SU-DHL-6 (cell line): ENCODE results near the gene RAB39A.

Experiments
- H2AFZ ChIP-seq: fragments of 200-600 bp; sonication (generic); 2 replicates; pipeline ENCODE4 v1.6.1; 2014; ENCODE audit warnings: low read depth, mild to moderate bottlenecking, moderate library complexity, mixed read lengths, antibody characterized with exemption, low read length; ENCODE audit not compliant: severe bottlenecking
- H3F3A ChIP-seq: fragments of 200-600 bp; shearing (Covaris generic); 2 replicates; pipeline ENCODE4 v1.6.0; 2016; ENCODE audit warnings: antibody characterized with exemption, mild to moderate bottlenecking; ENCODE audit not compliant: insufficient read depth
- H3K27ac ChIP-seq: fragments of 200-600 bp; sonication (generic); 2 replicates; pipeline ENCODE4 v1.5.1; 2016; ENCODE audit warnings: low read depth, mild to moderate bottlenecking, low read length, moderate library complexity, mixed read lengths
- H3K27me3 ChIP-seq: fragments of 200-600 bp; sonication (generic), shearing (Covaris generic); 2 replicates; pipeline ENCODE4 v1.6.0; 2014; ENCODE audit warnings: mild to moderate bottlenecking, low read length
- H3K36me3 ChIP-seq: fragments of 200-600 bp; sonication (generic); 2 replicates; pipeline ENCODE4 v1.6.1; 2014; ENCODE audit warnings: mild to moderate bottlenecking, low read length, mixed read lengths
- H3K4me2 ChIP-seq: fragments of 300-600, 200-600 bp; shearing (Covaris generic), sonication (generic); 2 replicates; pipeline ENCODE4 v1.6.0; 2014; ENCODE audit warnings: low read length, low read depth, mild to moderate bottlenecking; ENCODE audit not compliant: poor library complexity, severe bottlenecking
- H3K4me3 ChIP-seq: fragments of 200-600 bp; sonication (generic); 2 replicates; pipeline ENCODE4 v1.5.1; 2014; ENCODE audit warnings: antibody characterized with exemption, low read length, mild to moderate bottlenecking, mixed read lengths; ENCODE audit not compliant: insufficient read depth, poor library complexity, severe bottlenecking
- H3K79me2 ChIP-seq: fragments of 200-600 bp; sonication (generic); 2 replicates; pipeline ENCODE4 v1.6.1; 2014; ENCODE audit warnings: mild to moderate bottlenecking, low read length, moderate library complexity; ENCODE audit not compliant: insufficient read depth
- H3K9ac ChIP-seq: fragments of 200-600 bp; sonication (generic); 2 replicates; pipeline ENCODE4 v1.7.0; 2014; ENCODE audit warnings: mild to moderate bottlenecking, low read length
- H3K9me2 ChIP-seq: fragments of 200-600 bp; sonication (generic); replicated peaks from 2 replicates; pipeline ENCODE4 v1.6.1; 2014; ENCODE audit warnings: low read length; ENCODE audit not compliant: insufficient read depth
- H3K9me3 ChIP-seq: fragments of 200-600 bp; sonication (generic); 2 replicates; pipeline ENCODE4 v1.6.1; 2014; ENCODE audit warnings: low read length, mixed read lengths; ENCODE audit not compliant: insufficient read depth
- H4K20me1 ChIP-seq: fragments of 200-600 bp; sonication (generic); 2 replicates; pipeline ENCODE4 v1.6.1; 2014; ENCODE audit warnings: low read depth, mild to moderate bottlenecking, antibody characterized with exemption, low read length, moderate library complexity, mixed read lengths
- EZH2phosphoT487 ChIP-seq: fragments of 200-600 bp; sonication (generic), shearing (Covaris generic); conservative IDR thresholded peaks from 2 replicates; pipeline ENCODE4 v1.6.1; 2018; ENCODE audit warnings: mild to moderate bottlenecking, antibody characterized with exemption, low read length, moderate library complexity, mixed read lengths
- TF ChIP-seq, protein P1 (sequence below): fragments of 200-600 bp; sonication (generic); IDR thresholded peaks from one replicate; pipeline ENCODE4 v1.5.1; 2017; ENCODE audit warnings: antibody characterized with exemption, mild to moderate bottlenecking, low read length, moderate library complexity; ENCODE audit not compliant: insufficient read depth, poor library complexity, severe bottlenecking

RAB39A gene

DNA sequence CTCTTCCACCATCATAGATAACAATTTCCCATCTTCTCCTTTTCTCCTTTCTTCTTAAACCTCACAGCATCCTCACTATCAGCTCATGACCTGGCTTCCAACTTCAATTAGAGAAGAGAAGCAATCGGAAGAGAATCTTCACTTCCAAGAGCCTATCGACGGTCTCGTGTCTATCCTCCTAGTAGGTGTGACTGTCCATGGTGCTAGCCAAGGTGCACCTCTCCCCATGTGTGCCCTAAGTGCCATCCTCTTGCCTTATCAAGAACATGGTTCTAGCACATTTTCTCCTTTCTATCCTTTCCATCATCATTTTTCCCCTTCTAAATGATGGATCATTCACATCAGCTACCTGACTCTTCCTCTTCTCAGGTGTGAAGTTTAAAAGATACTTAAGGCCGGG is 75.4 kb downstream of the RAB39A start:
- Histone ChIP-seq H3F3A (peaks cover 4% of the 10 kb centered on the region; the same call in 1 of the 2 replicates), H3K36me3 (no peaks in the 10 kb centered on the region), H3K4me2 (no peak overlapping the region), H3K9me3 (no peaks in the 10 kb centered on the region), H3K27ac (no peak overlapping the region), H3K9ac (no peak overlapping the region), H3K9me2 (no peaks in the 10 kb centered on the region), H2AFZ (no peak overlapping the region), H3K79me2 (no peaks in the 10 kb centered on the region), H3K27me3 (no peaks in the 10 kb centered on the region), H3K4me3 (no peak overlapping the region), H4K20me1 (no peaks in the 10 kb centered on the region)
- TF ChIP-seq, protein P1, sequence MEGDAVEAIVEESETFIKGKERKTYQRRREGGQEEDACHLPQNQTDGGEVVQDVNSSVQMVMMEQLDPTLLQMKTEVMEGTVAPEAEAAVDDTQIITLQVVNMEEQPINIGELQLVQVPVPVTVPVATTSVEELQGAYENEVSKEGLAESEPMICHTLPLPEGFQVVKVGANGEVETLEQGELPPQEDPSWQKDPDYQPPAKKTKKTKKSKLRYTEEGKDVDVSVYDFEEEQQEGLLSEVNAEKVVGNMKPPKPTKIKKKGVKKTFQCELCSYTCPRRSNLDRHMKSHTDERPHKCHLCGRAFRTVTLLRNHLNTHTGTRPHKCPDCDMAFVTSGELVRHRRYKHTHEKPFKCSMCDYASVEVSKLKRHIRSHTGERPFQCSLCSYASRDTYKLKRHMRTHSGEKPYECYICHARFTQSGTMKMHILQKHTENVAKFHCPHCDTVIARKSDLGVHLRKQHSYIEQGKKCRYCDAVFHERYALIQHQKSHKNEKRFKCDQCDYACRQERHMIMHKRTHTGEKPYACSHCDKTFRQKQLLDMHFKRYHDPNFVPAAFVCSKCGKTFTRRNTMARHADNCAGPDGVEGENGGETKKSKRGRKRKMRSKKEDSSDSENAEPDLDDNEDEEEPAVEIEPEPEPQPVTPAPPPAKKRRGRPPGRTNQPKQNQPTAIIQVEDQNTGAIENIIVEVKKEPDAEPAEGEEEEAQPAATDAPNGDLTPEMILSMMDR: no peak
- no peak for TF ChIP-seq EZH2phosphoT487

DNA sequence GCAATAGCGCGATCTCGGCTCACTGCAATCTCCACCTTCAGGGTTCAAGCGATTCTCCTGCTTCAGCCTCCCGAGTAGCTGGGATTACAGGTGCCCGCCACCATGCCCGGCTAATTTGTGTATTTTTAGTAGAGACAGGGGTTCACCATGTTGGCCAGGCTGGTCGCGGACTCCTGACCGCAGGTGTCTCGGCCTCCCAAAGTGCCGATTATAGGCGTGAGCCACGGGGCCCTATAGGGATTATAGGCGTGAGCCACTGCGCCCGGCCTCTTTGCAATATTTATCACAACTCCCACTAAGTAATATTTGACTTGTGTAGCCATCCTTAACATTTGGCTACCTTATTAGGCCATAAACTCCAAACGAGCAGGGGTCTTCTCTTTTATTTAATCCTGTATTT is 79.6 kb downstream of the RAB39A start:
- Histone ChIP-seq H3K36me3 (no peaks in the 10 kb centered on the region), H3K9me3 (no peaks in the 10 kb centered on the region), H3K9ac (no peak overlapping the region), H3K4me3 (no peak overlapping the region), H3K27me3 (no peaks in the 10 kb centered on the region), H3F3A (peaks cover 4% of the 10 kb centered on the region; the same call in 1 of the 2 replicates), H3K9me2 (no peaks in the 10 kb centered on the region), H3K27ac (no peak overlapping the region), H4K20me1 (0 out of 2 replicates have a peak, but pooled peaks cover 5% of the 10 kb centered on the region), H3K79me2 (peaks cover 40% of the 10 kb centered on the region), H3K4me2 (peak overlapping the region; percentile 86), H2AFZ (no peak overlapping the region)
- no peak for TF ChIP-seq EZH2phosphoT487
- TF ChIP-seq, protein P1: no peak

DNA sequence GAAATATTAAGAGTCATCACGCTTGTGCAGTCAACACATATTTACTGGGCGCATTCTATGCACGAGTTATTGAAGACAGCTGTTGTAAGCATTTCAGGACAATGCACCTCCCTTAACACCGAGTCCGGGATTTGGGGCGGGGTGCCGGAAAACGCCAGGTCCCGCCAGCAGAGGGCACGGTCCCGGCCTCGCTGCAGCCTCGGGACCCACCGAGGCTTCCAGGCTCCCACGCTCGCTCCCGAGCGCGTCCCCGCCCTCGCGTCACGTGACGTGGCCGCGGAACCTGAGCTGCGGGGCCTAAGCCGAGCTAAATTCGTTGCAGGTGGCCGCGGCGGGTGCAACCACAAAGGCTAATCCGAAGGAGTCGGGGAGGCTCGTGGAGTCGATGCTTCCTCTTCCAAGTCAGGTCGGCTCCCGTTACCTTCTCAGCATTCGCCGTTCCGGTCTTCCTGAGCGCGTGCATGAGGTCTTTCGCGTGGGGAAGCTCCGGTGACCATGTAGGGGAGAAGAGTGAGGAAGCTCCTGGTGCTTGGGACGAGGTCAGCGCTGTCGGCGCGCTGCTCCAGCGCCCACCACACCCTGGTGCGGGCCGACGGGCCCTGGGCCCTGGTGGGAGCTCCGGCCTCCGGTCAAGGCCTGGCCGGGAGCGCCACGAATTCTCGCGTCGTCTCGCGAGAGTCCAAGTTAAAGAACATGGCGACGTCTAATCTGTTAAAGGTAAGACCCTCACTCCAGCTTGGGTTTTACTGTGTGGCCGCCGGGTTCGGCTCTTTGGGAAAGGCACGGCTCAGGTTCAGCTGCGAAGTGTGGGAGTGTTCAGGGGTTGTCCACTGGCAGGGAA is 80.6 kb downstream of the RAB39A start, which contains the start of gene CUL5:
Gene CUL5 (plus strand): TSS at position 243 of the 841 bp plus-strand sequence. CDS start 451 bp downstream, at position 694.
- Histone ChIP-seq H3K79me2 (peaks cover 50% of the 10 kb centered on the region), H2AFZ (peak within 1 kb of the TSS; percentile 91)

More for the DNA sequence above, 80.6 kb downstream of the RAB39A start, which contains the start of gene CUL5:
- TF ChIP-seq, protein P1: peak; percentile 79
- no peak for TF ChIP-seq EZH2phosphoT487
- Histone ChIP-seq H3K4me2 (peak within 1 kb of the TSS; percentile 86), H3F3A (peaks cover 4% of the 10 kb centered on the region; the same call in 1 of the 2 replicates), H3K9me2 (no peaks in the 10 kb centered on the region), H3K9ac (peak within 1 kb of the TSS; percentile 93), H3K9me3 (no peaks in the 10 kb centered on the region), H3K27me3 (no peaks in the 10 kb centered on the region), H3K27ac (peak within 1 kb of the TSS; percentile 66), H4K20me1 (0 out of 2 replicates have a peak, but pooled peaks cover 7% of the 10 kb centered on the region), H3K4me3 (peak within 1 kb of the TSS; percentile 71), H3K36me3 (no peaks in the 10 kb centered on the region)
